ENCODE results near the gene TNRC6C.

The TNRC6C gene

DNA sequence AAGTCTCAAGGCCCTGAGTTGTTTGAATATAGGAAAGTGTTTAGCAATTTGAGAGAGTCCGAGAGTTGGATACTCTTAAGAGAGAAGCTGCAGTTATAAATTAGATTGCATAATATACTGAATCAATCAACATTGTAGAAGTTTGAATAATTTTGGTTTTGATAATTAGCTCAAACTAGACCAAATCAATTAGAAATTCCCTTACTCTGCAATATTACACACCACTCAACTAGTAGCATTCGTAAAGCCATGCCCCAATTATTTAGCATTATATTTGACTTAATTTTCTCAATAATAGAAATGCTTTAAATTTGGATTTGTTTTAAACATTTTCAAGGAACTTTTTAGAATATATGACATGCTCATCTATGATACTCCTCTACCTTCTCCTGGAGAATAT lies 49.1 kb downstream of the TNRC6C start:
- DNase-seq (ENCODE audit: low read depth) = no peak
- in situ Hi-C loops (cut with HindIII; ENCODE audit: low sequenced_read_pairs) = loop anchor here (25.0 kb wide), 1 partner anchor 470 kb away; no protein-coding TSS in a partner anchor
- no peak overlapping the region for H3K4me3 ChIP-seq (ENCODE audit: low read depth, low read length)
- TF ChIP-seq, protein P1, sequence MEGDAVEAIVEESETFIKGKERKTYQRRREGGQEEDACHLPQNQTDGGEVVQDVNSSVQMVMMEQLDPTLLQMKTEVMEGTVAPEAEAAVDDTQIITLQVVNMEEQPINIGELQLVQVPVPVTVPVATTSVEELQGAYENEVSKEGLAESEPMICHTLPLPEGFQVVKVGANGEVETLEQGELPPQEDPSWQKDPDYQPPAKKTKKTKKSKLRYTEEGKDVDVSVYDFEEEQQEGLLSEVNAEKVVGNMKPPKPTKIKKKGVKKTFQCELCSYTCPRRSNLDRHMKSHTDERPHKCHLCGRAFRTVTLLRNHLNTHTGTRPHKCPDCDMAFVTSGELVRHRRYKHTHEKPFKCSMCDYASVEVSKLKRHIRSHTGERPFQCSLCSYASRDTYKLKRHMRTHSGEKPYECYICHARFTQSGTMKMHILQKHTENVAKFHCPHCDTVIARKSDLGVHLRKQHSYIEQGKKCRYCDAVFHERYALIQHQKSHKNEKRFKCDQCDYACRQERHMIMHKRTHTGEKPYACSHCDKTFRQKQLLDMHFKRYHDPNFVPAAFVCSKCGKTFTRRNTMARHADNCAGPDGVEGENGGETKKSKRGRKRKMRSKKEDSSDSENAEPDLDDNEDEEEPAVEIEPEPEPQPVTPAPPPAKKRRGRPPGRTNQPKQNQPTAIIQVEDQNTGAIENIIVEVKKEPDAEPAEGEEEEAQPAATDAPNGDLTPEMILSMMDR (IDR thresholded peaks at IDR 0.05; ENCODE audit: low read depth, low read length, missing control alignments) = no peak

DNA sequence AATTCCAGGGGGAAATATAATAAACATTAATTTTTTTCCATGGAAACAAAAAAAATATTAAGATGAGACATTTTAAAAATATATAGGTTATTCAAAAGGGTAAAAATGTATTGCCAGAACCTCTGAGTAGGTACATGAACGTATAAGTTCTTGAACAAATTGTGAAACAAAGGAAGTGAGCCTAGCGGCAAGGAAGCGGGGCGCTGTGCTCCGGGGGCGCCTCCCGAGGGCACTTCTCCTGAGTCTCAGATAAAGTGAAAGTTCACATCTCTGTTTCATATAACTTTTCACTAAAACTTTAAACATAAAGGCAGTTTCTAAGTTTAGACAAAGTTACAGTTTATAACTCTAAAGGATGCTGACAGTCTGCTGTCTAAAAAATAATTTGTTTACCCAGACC lies 52.3 kb downstream of the TNRC6C start:
- no peak overlapping the region for H3K4me3 ChIP-seq (ENCODE audit: low read depth, low read length)
- in situ Hi-C loops (cut with HindIII; ENCODE audit: low sequenced_read_pairs) = loop anchor here (25.0 kb wide), 1 partner anchor 473 kb away; no protein-coding TSS in a partner anchor
- TF ChIP-seq, protein P1 (IDR thresholded peaks at IDR 0.05; ENCODE audit: low read depth, low read length, missing control alignments) = no peak
- DNase-seq (ENCODE audit: low read depth) = no peak

DNA sequence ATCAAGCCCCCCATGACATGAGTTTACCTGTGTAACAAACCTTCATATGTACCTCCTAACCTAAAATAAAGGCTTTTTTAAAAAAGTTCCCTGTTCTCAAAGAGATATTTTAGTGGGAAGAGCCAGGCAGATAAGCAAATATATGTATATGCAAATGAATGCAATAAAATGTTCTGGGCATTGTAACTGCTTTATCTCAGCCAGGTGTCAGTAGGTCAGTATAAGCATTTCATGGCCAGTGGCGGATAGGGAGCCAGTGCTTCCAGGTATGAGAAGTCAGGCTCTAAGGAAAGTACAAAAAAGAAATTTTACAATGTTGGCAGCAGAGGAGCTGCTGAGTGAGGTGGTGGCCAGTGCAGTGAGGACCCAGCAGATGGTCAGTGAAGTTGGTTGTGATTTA lies 53.9 kb downstream of the TNRC6C start:
- H3K4me3 ChIP-seq (ENCODE audit: low read depth, low read length) = no peak overlapping the region
- TF ChIP-seq, protein P1 (IDR thresholded peaks at IDR 0.05; ENCODE audit: low read depth, low read length, missing control alignments) = no peak
- in situ Hi-C loops (cut with HindIII; ENCODE audit: low sequenced_read_pairs) = loop anchor here (25.0 kb wide), 1 partner anchor 475 kb away; no protein-coding TSS in a partner anchor
- no peak for DNase-seq (ENCODE audit: low read depth)

DNA sequence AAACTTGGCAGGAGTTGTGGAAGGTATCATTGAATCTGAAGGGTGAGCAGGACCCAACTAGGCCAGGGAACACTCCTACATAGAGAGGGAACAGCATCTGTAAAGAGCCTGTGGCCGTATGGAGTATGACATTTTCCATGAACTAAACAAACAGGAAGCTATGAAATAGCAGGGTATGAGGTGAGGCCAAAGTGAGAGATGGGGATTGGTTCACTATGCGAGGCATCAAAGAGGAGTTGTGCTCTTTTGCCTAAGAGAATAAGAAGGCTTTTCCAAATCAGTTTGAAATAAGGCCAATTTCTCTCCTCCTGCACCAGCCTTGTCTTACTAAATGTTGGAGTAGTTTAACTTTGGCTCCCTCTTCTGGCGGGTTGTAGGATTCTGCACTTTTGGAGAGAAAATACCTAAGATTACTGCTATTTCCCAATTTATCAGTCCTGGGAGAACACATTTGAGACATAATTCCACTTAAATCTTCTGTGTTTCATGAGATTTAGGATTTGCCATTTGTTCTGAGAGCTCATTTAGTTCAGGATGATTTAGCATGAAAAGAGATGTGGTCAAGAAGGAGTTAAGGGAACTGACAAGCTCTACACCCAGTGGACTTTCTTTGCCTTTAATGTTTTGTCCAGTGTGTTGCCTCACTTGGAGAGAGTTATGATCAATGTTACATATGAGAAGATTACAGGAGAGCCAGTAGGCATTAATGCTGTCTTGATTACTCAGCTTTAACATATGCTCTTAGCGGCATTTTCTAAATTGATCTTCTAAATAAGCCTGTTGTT lies 55.4 kb downstream of the TNRC6C start:
- H3K4me3 ChIP-seq (ENCODE audit: low read depth, low read length) = no peak overlapping the region
- TF ChIP-seq, protein P1 (IDR thresholded peaks at IDR 0.05; ENCODE audit: low read depth, low read length, missing control alignments) = peak; percentile 75
- peak; percentile 77 for DNase-seq (ENCODE audit: low read depth)
- in situ Hi-C loops (cut with HindIII; ENCODE audit: low sequenced_read_pairs) = loop anchor here (25.0 kb wide), 1 partner anchor 477 kb away; no protein-coding TSS in a partner anchor

DNA sequence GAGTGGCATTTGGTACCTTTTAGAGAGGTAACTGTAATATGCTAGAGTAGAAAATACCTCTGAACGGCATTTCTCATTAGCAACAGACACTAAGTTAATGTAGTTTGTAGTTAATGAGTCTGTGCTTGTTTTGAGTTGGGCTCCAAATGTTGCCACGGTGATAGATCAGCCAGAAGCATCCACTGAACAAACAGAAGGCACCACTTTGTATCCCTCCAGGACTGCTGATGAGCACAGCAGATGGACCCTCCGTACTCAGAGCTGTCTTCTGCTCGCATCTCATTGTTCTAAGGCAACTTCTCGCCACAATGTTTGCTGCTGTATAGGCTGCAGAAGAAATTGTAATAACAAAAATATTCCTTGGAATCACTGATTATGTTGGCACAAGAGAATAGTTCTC lies 56.1 kb downstream of the TNRC6C start:
- H3K4me3 ChIP-seq (ENCODE audit: low read depth, low read length) = no peak overlapping the region
- DNase-seq (ENCODE audit: low read depth) = no peak
- in situ Hi-C loops (cut with HindIII; ENCODE audit: low sequenced_read_pairs) = loop anchor here (25.0 kb wide), 1 partner anchor 477 kb away; no protein-coding TSS in a partner anchor
- TF ChIP-seq, protein P1 (IDR thresholded peaks at IDR 0.05; ENCODE audit: low read depth, low read length, missing control alignments) = no peak

DNA sequence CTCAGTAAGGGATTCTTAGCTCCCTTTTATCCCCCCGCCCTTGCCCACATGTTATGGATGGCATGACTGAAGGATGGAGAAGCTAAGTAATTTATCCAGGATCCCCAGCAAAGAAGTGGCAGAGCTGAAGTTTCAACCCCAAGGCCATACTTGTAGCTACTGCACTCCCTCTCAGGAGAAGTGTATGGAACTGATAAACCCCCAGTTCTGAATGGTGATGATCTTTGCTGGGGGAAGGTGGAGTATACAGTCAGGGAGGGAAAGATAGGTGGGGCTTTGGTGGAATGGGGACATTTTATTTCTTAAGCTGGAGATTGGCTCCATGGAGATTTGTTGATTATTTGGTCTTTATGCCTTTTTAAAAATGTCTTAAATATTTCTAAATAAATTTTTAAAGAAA lies 58.3 kb downstream of the TNRC6C start:
- H3K4me3 ChIP-seq (ENCODE audit: low read depth, low read length) = no peak overlapping the region
- no peak for DNase-seq (ENCODE audit: low read depth)
- in situ Hi-C loops (cut with HindIII; ENCODE audit: low sequenced_read_pairs) = loop anchor here (25.0 kb wide), 1 partner anchor 480 kb away; no protein-coding TSS in a partner anchor
- TF ChIP-seq, protein P1 (IDR thresholded peaks at IDR 0.05; ENCODE audit: low read depth, low read length, missing control alignments) = no peak
